Stimulated activated CD4-positive, alpha-beta T cell treated with anti-CD3 and anti-CD28 coated beads, TNF-alpha, amount 100 ng/mL, for 24 hours (primary cell): ENCODE measurements around the gene LYZL1.
"Not testable (repeated sequence)": the region's sequence is repeated elsewhere in the genome, so short reads cannot be mapped to it uniquely, and the experiment has no call there.

ENCODE experiments used
- DNase-seq, 3 experiments: peaks; one replicate each; pipeline ENCODE4 v3.0.0-alpha.2; 2020; ENCODE audit warnings: low read depth in 3 of 3

Gene LYZL1

DNA sequence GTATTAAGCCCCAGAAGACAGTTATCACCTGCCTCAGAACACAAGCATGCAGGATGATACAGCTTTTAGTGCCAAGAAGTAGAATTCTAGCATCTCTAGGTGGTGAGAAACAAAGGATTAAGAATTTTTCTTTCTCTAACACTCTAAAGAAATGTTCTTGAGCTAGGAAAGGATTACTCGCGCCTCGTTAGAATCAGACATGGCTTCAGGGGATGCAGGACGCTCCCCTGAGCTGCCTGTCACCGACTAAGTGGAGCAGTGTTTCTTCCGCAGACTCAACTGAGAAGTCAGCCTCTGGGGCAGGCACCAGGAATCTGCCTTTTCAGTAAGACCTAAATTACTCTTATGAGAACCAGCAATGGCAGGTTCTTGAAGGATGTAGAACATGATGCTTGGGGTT lies at the start of gene LYZL1:
LYZL1 (plus strand) TSS at position 165 of the 400 bp plus-strand sequence. CDS start 2,798 bp downstream, outside the sequence.
- not testable (repeated sequence) for DNase-seq

GRCh38 chr10:29239569-29240472 lies 49.0 kb upstream of the LYZL1 start:
- DNase-seq: no peak

DNA sequence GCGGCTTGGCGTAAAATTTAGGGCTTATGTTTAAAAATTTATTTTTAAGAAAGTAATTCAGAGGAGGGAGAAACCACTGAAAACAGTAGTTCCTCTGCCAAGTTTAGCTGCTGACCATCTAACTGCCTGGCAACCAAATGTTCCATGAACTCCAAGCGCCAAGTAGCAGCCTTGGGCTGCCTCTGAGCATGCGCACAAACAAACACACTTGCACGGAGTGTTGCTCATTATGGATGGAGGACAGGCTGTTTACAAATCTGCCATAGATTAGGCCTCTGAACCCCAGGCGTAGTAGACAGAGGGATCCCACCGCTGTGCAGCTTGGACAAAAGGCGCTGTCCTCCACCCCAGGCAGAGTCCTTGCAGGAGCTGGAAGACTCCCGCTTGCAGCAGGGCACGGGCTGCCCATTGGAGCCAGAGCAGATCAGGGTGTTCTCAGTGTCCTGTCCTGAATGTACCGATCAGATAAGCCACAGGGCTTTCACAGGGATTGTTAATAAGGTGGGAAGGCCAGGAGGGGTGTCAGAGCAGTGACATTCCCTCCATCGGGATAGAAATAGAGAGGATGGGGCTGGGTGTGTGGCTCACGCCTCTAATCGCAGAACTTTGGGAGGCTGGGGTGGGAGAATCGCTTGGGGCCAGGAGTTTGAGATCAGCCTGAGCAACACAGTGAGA lies 47.7 kb upstream of the LYZL1 start:
- DNase-seq: no peak

- DNase-seq: no peak
Measured at GRCh38 chr10:29241925-29242324, 46.9 kb upstream of the LYZL1 start.

DNA sequence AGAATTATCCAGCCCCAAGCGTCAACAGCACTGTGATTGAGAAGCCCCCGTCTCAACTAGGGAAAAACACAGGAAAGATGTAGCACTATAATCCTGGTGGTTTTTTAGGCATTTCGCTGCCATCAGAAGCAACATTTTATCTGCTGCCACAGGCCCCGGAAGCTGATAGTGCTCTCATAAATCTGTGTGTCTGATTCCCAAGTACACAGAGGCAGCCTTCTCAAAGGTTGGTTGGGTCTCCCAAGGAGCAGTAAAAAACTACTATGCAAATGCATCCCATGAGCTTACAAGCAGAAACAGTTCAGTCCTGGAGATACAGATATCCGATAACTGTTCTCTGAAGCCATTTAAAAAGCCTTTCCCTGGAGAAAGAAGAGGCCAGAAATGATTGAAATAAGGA lies 45.8 kb upstream of the LYZL1 start:
- DNase-seq: no peak

DNA sequence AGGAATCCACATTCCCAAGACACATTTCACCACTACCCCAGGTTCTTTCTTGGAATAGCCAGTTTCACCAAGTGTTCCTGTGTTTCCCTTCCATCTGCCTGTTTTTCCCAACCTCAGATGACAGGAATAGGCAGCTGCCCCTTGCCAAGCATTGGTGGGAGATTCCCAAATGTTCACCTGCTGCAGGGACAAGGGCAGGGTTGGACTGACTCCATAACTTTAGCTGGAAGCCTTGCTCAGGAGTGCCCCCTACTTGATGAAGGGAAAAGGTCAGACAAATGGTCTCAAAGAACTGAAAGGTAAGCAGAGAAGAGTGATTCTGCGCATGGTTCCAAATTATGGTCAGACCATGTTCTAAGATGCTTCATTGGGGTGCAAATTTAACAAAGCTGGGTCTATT lies 45.1 kb upstream of the LYZL1 start:
- no peak for DNase-seq

DNA sequence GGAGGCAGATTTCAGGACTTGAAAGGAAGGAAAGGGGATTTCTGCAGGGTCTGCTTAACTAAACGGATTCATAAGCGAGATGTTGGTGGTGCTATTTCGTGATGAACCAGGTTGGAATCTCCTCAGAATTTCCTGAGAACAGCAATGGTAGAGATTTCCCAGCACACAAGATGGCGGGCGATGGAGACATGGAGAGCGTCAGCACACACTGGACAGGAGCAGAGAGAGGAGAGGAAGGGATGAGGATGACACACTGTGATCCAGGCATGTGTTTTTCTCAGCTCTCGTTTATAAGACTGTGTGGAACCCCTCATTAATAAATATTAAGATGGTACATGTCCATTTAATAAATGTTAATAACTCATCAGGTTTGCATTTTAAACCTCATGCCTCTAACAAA lies 43.9 kb upstream of the LYZL1 start:
- no peak for DNase-seq

GRCh38 chr10:29245476-29245875 lies 43.4 kb upstream of the LYZL1 start:
- DNase-seq: no peak

GRCh38 chr10:29246449-29246848 lies 42.4 kb upstream of the LYZL1 start:
- DNase-seq: no peak

- no peak for DNase-seq
Measured at GRCh38 chr10:29248158-29248557, 40.7 kb upstream of the LYZL1 start.

GRCh38 chr10:29249018-29249417 lies 39.9 kb upstream of the LYZL1 start:
- no peak for DNase-seq

- DNase-seq: no peak
Measured at GRCh38 chr10:29250066-29250465, 38.8 kb upstream of the LYZL1 start.

DNA sequence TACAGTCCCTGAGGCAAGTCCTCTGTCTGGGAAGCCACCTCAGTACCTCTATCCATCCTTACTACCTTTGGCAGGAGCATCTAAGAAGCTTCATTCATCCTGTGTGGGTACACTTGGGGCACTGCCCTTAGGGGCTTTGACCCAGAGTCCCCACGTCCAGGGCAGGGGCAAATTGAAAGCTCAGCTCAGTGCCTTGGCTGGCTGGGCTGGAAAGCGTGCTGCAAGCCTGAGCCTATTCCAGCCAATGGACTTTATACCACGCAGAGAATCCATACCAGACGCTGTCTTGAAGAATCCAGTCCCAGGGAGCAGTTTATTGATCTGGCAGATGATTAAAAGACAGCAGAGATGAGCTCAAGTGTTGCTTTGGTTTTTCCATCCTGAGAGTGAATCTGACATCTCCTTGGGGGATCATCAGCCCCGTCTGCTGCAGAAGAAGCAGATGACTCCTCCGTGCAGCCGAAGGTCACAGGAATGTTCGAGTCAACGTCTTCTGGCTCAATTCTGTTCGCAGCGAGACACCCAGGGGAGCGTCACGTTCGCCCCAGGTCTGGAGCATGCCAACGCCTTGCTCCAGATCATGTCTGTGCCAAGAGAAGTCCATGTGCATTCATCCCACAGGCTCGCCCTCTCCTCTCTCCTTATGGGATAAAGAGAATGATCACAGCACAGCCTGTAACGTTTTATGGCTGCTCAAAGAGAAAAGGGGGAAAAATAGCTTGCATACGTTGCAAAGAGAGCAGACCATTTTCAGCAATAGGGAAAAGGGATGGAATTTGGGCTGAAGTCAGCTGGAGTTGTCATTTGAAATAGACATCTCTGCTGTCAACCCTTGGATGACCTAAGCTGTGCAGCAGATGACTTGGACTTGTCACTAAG lies 35.8 kb upstream of the LYZL1 start:
- no peak for DNase-seq

GRCh38 chr10:29253690-29254029 lies 35.2 kb upstream of the LYZL1 start:
- no peak for DNase-seq

GRCh38 chr10:29254123-29255046 lies 34.5 kb upstream of the LYZL1 start:
- no peak for DNase-seq

GRCh38 chr10:29255104-29255503 lies 33.8 kb upstream of the LYZL1 start:
- no peak for DNase-seq

DNA sequence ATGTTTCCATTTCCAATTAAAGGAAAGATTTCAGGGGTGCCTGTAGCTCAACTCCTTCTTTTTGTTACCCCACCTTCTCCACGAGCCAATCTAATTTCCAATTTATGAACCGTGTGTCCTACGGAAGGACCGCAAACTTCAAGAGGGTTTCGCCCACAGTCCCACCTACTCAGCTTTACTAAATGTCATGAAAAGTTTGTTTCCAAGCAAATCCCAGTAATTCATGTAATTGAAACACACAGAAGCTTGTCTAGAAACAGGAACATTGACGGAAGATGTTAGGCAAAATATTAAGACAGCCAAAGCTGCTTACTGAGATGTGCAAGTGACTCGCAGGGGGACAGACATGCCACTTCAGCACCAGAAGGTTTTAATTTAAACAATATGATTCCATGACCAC lies 32.9 kb upstream of the LYZL1 start:
- no peak for DNase-seq

GRCh38 chr10:29256586-29256985 lies 32.3 kb upstream of the LYZL1 start:
- no peak for DNase-seq

DNA sequence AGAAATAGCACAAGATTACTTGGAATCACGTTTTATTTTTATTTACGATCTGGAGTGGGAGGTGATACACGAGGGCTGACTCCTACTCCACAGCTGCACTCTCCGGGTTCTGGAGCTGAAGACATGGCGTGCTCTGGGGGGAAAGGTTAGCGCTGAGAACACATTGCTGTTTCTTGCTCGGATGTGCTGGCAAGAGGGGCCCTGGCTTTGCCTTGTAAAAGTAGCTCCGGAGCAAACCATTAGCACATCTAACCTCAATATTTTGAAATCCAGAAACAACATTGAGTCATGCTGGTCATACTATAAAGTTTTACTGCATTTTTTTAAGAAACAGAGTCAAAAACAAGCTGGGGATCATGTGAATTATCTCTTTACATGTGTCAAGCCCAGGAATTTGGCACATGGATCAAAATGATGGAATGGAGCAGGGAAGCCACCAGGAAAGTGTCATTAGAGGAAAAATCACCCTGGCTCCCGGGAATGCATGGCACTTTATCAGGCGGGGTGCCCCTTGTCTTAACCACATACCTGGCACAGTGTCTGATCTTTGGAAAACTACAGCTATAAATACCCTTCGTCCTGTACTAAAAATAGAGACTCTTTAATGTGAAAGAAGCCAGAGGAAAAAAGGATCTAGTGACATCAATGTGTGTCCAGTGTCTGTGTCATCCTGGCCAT lies 31.6 kb upstream of the LYZL1 start:
- no peak for DNase-seq

DNA sequence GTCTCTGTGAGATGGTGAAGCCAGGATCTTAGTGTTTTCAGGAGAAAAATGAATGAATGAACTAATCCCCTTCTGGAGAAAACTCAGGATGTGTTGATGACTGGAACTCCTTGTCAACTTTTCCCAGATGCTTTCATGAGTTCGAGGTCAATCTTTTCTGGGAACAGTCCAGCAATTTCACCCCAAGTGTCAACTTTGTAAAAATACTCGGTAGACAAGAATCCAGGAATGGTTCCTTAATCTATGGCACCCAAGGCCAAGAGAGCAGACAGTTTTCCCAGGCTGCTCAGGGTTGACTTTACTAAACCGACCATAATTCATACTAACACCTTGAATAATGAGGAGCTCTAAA lies 31.1 kb upstream of the LYZL1 start:
- no peak for DNase-seq

DNA sequence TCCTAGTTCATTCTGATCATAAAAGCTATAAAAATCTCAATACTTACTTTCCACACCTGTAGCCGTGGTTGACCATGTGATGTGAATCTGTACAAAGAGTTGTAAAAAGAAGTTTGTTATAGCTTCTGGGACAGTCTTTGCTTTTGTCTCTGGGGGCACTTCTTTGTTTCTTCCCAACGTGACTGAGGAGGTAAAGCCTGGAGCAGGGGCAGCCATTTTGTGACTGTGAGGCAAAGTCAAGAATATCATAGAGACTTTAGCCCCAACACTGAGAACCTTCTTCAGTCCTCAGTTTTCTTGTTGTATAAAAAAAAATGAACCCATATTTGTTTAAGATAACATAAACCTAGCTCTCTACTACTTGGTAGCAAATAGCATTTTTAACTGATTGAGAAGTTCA lies 29.4 kb upstream of the LYZL1 start:
- DNase-seq: no peak
